ENCODE data around the gene FOXP1.

Gene FOXP1

GRCh38 chr3:71111784-71112440 is 471.6 kb downstream of the FOXP1 start:
- TF ChIP-seq TAF1 (IDR thresholded peaks at IDR 0.05; ENCODE audit: borderline replicate concordance, insufficient read depth, low read length) (no peak), REST (IDR thresholded peaks at IDR 0.05; ENCODE audit: insufficient read depth in 1 of 2, low read depth in 2 of 2, low read length in 2 of 2) (no peak), POLR2AphosphoS5 (IDR thresholded peaks at IDR 0.05; ENCODE audit: low read depth, low read length) (no peak), SIN3A (IDR thresholded peaks at IDR 0.05; ENCODE audit: borderline replicate concordance, insufficient read depth, low read length) (no peak), FOXP2 (optimal IDR thresholded peaks at IDR 0.05; ENCODE audit: borderline replicate concordance, extremely low read depth, extremely low read length, insufficient read depth) (peak; percentile 73)

- TF ChIP-seq SIN3A (IDR thresholded peaks at IDR 0.05; ENCODE audit: borderline replicate concordance, insufficient read depth, low read length), result no peak
- TF ChIP-seq TAF1 (IDR thresholded peaks at IDR 0.05; ENCODE audit: borderline replicate concordance, insufficient read depth, low read length), result no peak
- TF ChIP-seq REST (IDR thresholded peaks at IDR 0.05; ENCODE audit: insufficient read depth in 1 of 2, low read depth in 2 of 2, low read length in 2 of 2), result no peak
- no peak for TF ChIP-seq FOXP2 (optimal IDR thresholded peaks at IDR 0.05; ENCODE audit: borderline replicate concordance, extremely low read depth, extremely low read length, insufficient read depth)
- TF ChIP-seq POLR2AphosphoS5 (IDR thresholded peaks at IDR 0.05; ENCODE audit: low read depth, low read length), result no peak
Measured at GRCh38 chr3:71110385-71111222, 472.9 kb downstream of the FOXP1 start.

- TF ChIP-seq SIN3A (IDR thresholded peaks at IDR 0.05; ENCODE audit: borderline replicate concordance, insufficient read depth, low read length) (no peak), TAF1 (IDR thresholded peaks at IDR 0.05; ENCODE audit: borderline replicate concordance, insufficient read depth, low read length) (no peak), REST (IDR thresholded peaks at IDR 0.05; ENCODE audit: insufficient read depth in 1 of 2, low read depth in 2 of 2, low read length in 2 of 2) (no peak), FOXP2 (optimal IDR thresholded peaks at IDR 0.05; ENCODE audit: borderline replicate concordance, extremely low read depth, extremely low read length, insufficient read depth) (no peak)
Measured at GRCh38 chr3:71109977-71110285, 473.6 kb downstream of the FOXP1 start.

GRCh38 chr3:71109241-71109976 is 474.1 kb downstream of the FOXP1 start:
- no peak for TF ChIP-seq REST (IDR thresholded peaks at IDR 0.05; ENCODE audit: insufficient read depth in 1 of 2, low read depth in 2 of 2, low read length in 2 of 2)
- TF ChIP-seq TAF1 (IDR thresholded peaks at IDR 0.05; ENCODE audit: borderline replicate concordance, insufficient read depth, low read length), result no peak
- TF ChIP-seq POLR2AphosphoS5 (IDR thresholded peaks at IDR 0.05; ENCODE audit: low read depth, low read length), result no peak
- no peak for TF ChIP-seq FOXP2 (optimal IDR thresholded peaks at IDR 0.05; ENCODE audit: borderline replicate concordance, extremely low read depth, extremely low read length, insufficient read depth)
- no peak for TF ChIP-seq SIN3A (IDR thresholded peaks at IDR 0.05; ENCODE audit: borderline replicate concordance, insufficient read depth, low read length)
